PC-3 (cell line): ENCODE data around the gene DSCAM. TPM values are rescaled to one million over a fixed set of nuclear protein-coding genes. Genes with fewer than 3 reads are reported as not detected.

ENCODE experiments used
- ATAC-seq: fragments of 200-7000 bp; cut with Tn5 transposase; 2 replicates; pipeline ENCODE4 v1.9.1; 2020; ENCODE audit warnings: mild to moderate bottlenecking, moderate library complexity
- BruUV-seq: library from RNA; stranded (reverse); fragments of 400-500 nt; replicated peaks from 2 replicates; lab custom pipeline; 2021; lab: Mats Ljungman, UMichigan
- CTCF ChIA-PET: fragments of 300-600 bp; sonication (Branson Sonifier 250); formaldehyde crosslinking; loops from one replicate; lab custom pipeline; 2022; ENCODE audit warnings: antibody characterized with exemption; lab: Charles Lee
- POLR2A ChIA-PET: fragments of 300-600 bp; sonication (Branson Sonifier 250); formaldehyde crosslinking; loops from one replicate; lab custom pipeline; 2022; ENCODE audit warnings: antibody characterized with exemption; ENCODE audit not compliant: unreplicated experiment; lab: Charles Lee
- DNase-seq: peaks from one replicate; pipeline ENCODE4 v3.0.0-alpha.2; 2015
- H2AFZ ChIP-seq: fragments of 300-600 bp; sonication (generic); 2 replicates; pipeline ENCODE4 v1.6.0; 2016; ENCODE audit warnings: antibody characterized with exemption, low read length
- H3F3A ChIP-seq: fragments of 300-600 bp; sonication (generic); one replicate; pipeline ENCODE4 v1.6.0; 2017; ENCODE audit warnings: antibody characterized with exemption, low read length, control low read depth, mild to moderate bottlenecking; ENCODE audit not compliant: unreplicated experiment
- H3K27ac ChIP-seq: fragments of 300-600 bp; sonication (generic); 2 replicates; pipeline ENCODE4 v1.5.1; 2016; ENCODE audit warnings: mild to moderate bottlenecking, low read length
- H3K27me3 ChIP-seq: fragments of 300-600 bp; sonication (generic); 2 replicates; pipeline ENCODE4 v1.6.1; 2016; ENCODE audit warnings: low read length, mixed read lengths
- H3K36me3 ChIP-seq: fragments of 300-600 bp; sonication (generic); 2 replicates; pipeline ENCODE4 v1.6.1; 2016; ENCODE audit warnings: low read depth, mixed run types, low read length, mixed read lengths
- H3K4me1 ChIP-seq: fragments of 300-600 bp; sonication (generic); 2 replicates; pipeline ENCODE4 v1.5.1; 2016; ENCODE audit warnings: low read length; ENCODE audit not compliant: insufficient read depth
- H3K4me2 ChIP-seq: fragments of 300-600 bp; sonication (generic); 2 replicates; pipeline ENCODE4 v1.6.0; 2016; ENCODE audit warnings: low read length
- H3K4me3 ChIP-seq: fragments of 300-600 bp; sonication (generic); 2 replicates; pipeline ENCODE4 v1.5.1; 2016; ENCODE audit warnings: mild to moderate bottlenecking, low read length, mixed read lengths
- H3K79me2 ChIP-seq: fragments of 300-600 bp; sonication (generic); 2 replicates; pipeline ENCODE4 v1.6.1; 2017; ENCODE audit warnings: low read length, mixed read lengths
- H3K9ac ChIP-seq: fragments of 300-600 bp; sonication (generic); 2 replicates; pipeline ENCODE4 v1.6.0; 2016; ENCODE audit warnings: mild to moderate bottlenecking, low read length
- H3K9me2 ChIP-seq: fragments of 300-600 bp; sonication (generic); replicated peaks from 2 replicates; pipeline ENCODE4 v1.6.1; 2016; ENCODE audit warnings: mixed run types, low read length, mixed read lengths
- H3K9me3 ChIP-seq: fragments of 300-600 bp; sonication (generic); 2 replicates; pipeline ENCODE4 v1.6.1; 2016; ENCODE audit warnings: low read length, mixed read lengths
- H4K20me1 ChIP-seq: fragments of 300-600 bp; sonication (generic); 2 replicates; pipeline ENCODE4 v1.6.1; 2016; ENCODE audit warnings: low read length, mixed read lengths
- CTCF ChIP-seq: fragments of 300-600 bp; sonication (generic); conservative IDR thresholded peaks from 2 replicates; pipeline ENCODE4 v1.5.1; 2017; ENCODE audit warnings: antibody characterized with exemption, low read depth, mild to moderate bottlenecking, low read length
- EZH2 ChIP-seq: fragments of 300-600 bp; sonication (generic); IDR thresholded peaks from one replicate; pipeline ENCODE4 v1.6.1; 2017; ENCODE audit warnings: antibody characterized with exemption, mild to moderate bottlenecking, low read length; ENCODE audit not compliant: unreplicated experiment
- EZH2phosphoT487 ChIP-seq: fragments of 300-600 bp; sonication (generic); IDR thresholded peaks from 2 replicates; pipeline ENCODE4 v1.6.1; 2018; ENCODE audit warnings: mild to moderate bottlenecking, antibody characterized with exemption, low read length, borderline replicate concordance
- intact Hi-C: fragments of 100-400 bp; cut with micrococcal nuclease; formaldehyde crosslinking; loops from 2 replicates; pipeline ENCODE4 v1.9.0; 2023
- total RNA-seq: library from RNA; depleted of rRNA; stranded (reverse); fragments of >200 nt; gene quantifications from 2 replicates; pipeline ENCODE4 v1.2.3, GENCODE V29; 2014

The DSCAM gene
- total RNA-seq, 1 experiment from 2014 or later: not detected

- BruUV-seq: no TSS peak
- Histone ChIP-seq H3K36me3 (no peaks in the 10 kb centered on the region), H3K9ac (no peak overlapping the region), H3K27me3 (no peaks in the 10 kb centered on the region), H3F3A (no peaks in the 10 kb centered on the region), H2AFZ (no peak overlapping the region), H3K4me1 (no peaks in the 10 kb centered on the region), H3K4me2 (no peak overlapping the region), H3K4me3 (no peak overlapping the region), H4K20me1 (no peaks in the 10 kb centered on the region), H3K27ac (no peak overlapping the region), H3K9me3 (peaks cover 26% of the 10 kb centered on the region), H3K9me2 (no peaks in the 10 kb centered on the region), H3K79me2 (no peaks in the 10 kb centered on the region)
- ATAC-seq: no peak
- CTCF ChIA-PET: no interaction called here
- no peak for TF ChIP-seq EZH2phosphoT487
- TF ChIP-seq EZH2: no peak
- TF ChIP-seq CTCF: no peak
- intact Hi-C loops: no loop called here
- POLR2A ChIA-PET: no interaction called here
- no peak for DNase-seq
Measured at GRCh38 chr21:40020651-40021050, 826.3 kb downstream of the DSCAM start.

- Histone ChIP-seq H3K4me2 (no peak overlapping the region), H3K27me3 (no peaks in the 10 kb centered on the region), H2AFZ (no peak overlapping the region), H3K9ac (no peak overlapping the region), H4K20me1 (no peaks in the 10 kb centered on the region), H3K79me2 (no peaks in the 10 kb centered on the region), H3F3A (no peaks in the 10 kb centered on the region), H3K36me3 (no peaks in the 10 kb centered on the region), H3K4me3 (no peak overlapping the region), H3K9me2 (no peaks in the 10 kb centered on the region), H3K4me1 (no peaks in the 10 kb centered on the region), H3K27ac (no peak overlapping the region), H3K9me3 (peaks cover 37% of the 10 kb centered on the region)
- ChIA-PET POLR2A (no interaction called here), CTCF (no interaction called here)
- DNase-seq: no peak
- intact Hi-C loops: no loop called here
- no TSS peak for BruUV-seq
- no peak for TF ChIP-seq EZH2phosphoT487
- TF ChIP-seq EZH2: no peak
- TF ChIP-seq CTCF: no peak
- ATAC-seq: no peak
Measured at GRCh38 chr21:40018871-40019475, 828.0 kb downstream of the DSCAM start.

- no peaks in the 10 kb centered on the region for H3F3A ChIP-seq
- ChIA-PET CTCF (no interaction called here), POLR2A (no interaction called here)
- no peaks in the 10 kb centered on the region for H3K36me3 ChIP-seq
- H3K27me3 ChIP-seq: no peaks in the 10 kb centered on the region
- peaks cover 33% of the 10 kb centered on the region for H3K9me3 ChIP-seq
- H3K4me3 ChIP-seq: no peak overlapping the region
- H4K20me1 ChIP-seq: no peaks in the 10 kb centered on the region
- DNase-seq (no peak), ATAC-seq (no peak)
- H3K4me1 ChIP-seq: no peaks in the 10 kb centered on the region
- no peaks in the 10 kb centered on the region for H3K9me2 ChIP-seq
- H3K4me2 ChIP-seq: no peak overlapping the region
- TF ChIP-seq EZH2 (no peak), EZH2phosphoT487 (no peak), CTCF (no peak)
- no peaks in the 10 kb centered on the region for H3K79me2 ChIP-seq
- intact Hi-C loops: no loop called here
- no peak overlapping the region for H3K27ac ChIP-seq
- no peak overlapping the region for H3K9ac ChIP-seq
- no peak overlapping the region for H2AFZ ChIP-seq
- BruUV-seq: no TSS peak
Measured at GRCh38 chr21:40016667-40017066, 830.3 kb downstream of the DSCAM start.
